MCF 10A (cell line): ENCODE data around the gene GRID1. TPM values are rescaled to one million over a fixed set of nuclear protein-coding genes. Genes with fewer than 3 reads are reported as not detected.

ENCODE experiments used
- BruUV-seq: library from RNA; stranded (reverse); fragments of 400-500 nt; replicated peaks from 2 replicates; lab custom pipeline; 2021; lab: Mats Ljungman, UMichigan
- CTCF ChIA-PET: fragments of 300-600 bp; sonication (Branson Sonifier 250); formaldehyde crosslinking; extraction: SDS; loops from one replicate; lab custom pipeline; 2021; ENCODE audit warnings: antibody characterized with exemption, inconsistent platforms; lab: Yijun Ruan, JAX
- POLR2A ChIA-PET: fragments of 300-600, 350-650 bp; sonication (Branson Sonifier 250); formaldehyde crosslinking; extraction: SDS; loops from one replicate; lab custom pipeline; 2020; ENCODE audit warnings: antibody characterized with exemption, inconsistent platforms; lab: Yijun Ruan, JAX
- DNase-seq: peaks from one replicate; pipeline ENCODE4 v3.0.0-alpha.2; 2018; ENCODE audit not compliant: unreplicated experiment
- H3K27ac Mint-ChIP-seq: one replicate; pipeline ENCODE4 v1.8.0; 2022; ENCODE audit warnings: mild to moderate bottlenecking, low read depth, mixed read lengths; ENCODE audit not compliant: unreplicated experiment
- H3K27me3 Mint-ChIP-seq: one replicate; pipeline ENCODE4 v1.8.0; 2022; ENCODE audit warnings: mixed read lengths; ENCODE audit not compliant: insufficient read depth, unreplicated experiment
- H3K36me3 Mint-ChIP-seq: one replicate; pipeline ENCODE4 v1.8.0; 2022; ENCODE audit warnings: mild to moderate bottlenecking, moderate library complexity, mixed read lengths; ENCODE audit not compliant: insufficient read depth, unreplicated experiment
- H3K4me1 Mint-ChIP-seq: one replicate; pipeline ENCODE4 v1.8.0; 2022; ENCODE audit warnings: mixed read lengths; ENCODE audit not compliant: insufficient read depth, unreplicated experiment
- H3K4me3 Mint-ChIP-seq: one replicate; pipeline ENCODE4 v1.8.0; 2022; ENCODE audit warnings: mild to moderate bottlenecking, moderate library complexity, mixed read lengths; ENCODE audit not compliant: unreplicated experiment
- H3K9me3 Mint-ChIP-seq: one replicate; pipeline ENCODE4 v1.8.0; 2022; ENCODE audit warnings: mixed read lengths; ENCODE audit not compliant: unreplicated experiment
- intact Hi-C: fragments of 100-400 bp; cut with micrococcal nuclease; formaldehyde crosslinking; loops from 2 replicates; pipeline ENCODE4 v1.14.1; 2022
- total RNA-seq: library from RNA; stranded (reverse); gene quantifications from 2 replicates; pipeline ENCODE4 v1.2.3, GENCODE V29; 2022
- TF ChIP-seq, protein P1 (sequence below): fragments of 200-600 bp; IDR thresholded peaks from one replicate; pipeline ENCODE4 v1.8.0; 2022; ENCODE audit warnings: antibody characterized with exemption, mild to moderate bottlenecking; ENCODE audit not compliant: unreplicated experiment

Gene GRID1
- total RNA-seq, 1 experiment from 2014 or later = not detected

DNA sequence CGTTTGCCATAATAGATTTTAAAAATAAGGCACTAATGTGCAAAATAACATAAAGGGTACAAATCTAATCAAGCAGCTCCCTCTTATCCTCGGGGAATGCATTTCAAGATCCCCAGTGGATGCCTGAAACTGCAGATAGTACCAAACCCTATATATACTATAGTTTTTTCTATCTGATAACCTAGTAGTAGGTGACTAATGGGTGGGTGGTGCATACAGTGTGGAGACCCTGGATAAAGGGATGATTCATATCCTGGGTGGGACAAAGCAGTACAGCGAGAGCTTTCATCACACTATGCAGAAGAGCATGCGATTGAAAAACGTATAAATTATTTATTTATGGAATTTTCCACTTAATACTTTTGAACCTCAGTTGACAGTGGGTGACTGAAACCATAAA, 464.5 kb downstream of the GRID1 start:
- intact Hi-C loops = no loop called here
- DNase-seq = peak; percentile 53
- no TSS peak for BruUV-seq
- Mint-ChIP-seq H3K4me1 (no peaks in the 10 kb centered on the region), H3K27me3 (no peaks in the 10 kb centered on the region), H3K36me3 (no peaks in the 10 kb centered on the region), H3K27ac (no peak overlapping the region), H3K9me3 (peaks cover 7% of the 10 kb centered on the region), H3K4me3 (no peak overlapping the region)
- TF ChIP-seq, protein P1, sequence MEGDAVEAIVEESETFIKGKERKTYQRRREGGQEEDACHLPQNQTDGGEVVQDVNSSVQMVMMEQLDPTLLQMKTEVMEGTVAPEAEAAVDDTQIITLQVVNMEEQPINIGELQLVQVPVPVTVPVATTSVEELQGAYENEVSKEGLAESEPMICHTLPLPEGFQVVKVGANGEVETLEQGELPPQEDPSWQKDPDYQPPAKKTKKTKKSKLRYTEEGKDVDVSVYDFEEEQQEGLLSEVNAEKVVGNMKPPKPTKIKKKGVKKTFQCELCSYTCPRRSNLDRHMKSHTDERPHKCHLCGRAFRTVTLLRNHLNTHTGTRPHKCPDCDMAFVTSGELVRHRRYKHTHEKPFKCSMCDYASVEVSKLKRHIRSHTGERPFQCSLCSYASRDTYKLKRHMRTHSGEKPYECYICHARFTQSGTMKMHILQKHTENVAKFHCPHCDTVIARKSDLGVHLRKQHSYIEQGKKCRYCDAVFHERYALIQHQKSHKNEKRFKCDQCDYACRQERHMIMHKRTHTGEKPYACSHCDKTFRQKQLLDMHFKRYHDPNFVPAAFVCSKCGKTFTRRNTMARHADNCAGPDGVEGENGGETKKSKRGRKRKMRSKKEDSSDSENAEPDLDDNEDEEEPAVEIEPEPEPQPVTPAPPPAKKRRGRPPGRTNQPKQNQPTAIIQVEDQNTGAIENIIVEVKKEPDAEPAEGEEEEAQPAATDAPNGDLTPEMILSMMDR = no peak
- CTCF ChIA-PET = no interaction called here
- POLR2A ChIA-PET = no interaction called here

DNA sequence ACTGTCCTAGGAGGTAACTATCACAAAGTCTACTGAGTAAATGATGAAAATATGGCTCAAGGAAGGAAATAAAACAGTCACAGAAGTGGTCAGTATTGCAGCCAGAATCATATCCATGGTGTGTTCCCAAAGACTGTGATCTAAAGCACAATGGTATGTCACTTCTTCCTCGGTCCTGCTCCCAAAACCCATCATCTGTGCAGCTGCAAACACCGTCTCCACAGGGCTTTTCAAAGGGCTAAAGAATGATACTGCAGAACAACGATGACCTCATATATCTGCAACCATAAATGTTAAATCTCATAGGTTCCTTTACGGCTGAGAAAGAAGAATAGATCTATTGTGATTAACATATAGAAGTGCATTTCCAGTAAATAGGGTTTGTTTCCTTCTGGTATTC, 465.0 kb downstream of the GRID1 start:
- ChIA-PET CTCF (no interaction called here), POLR2A (no interaction called here)
- Mint-ChIP-seq H3K4me3 (no peak overlapping the region), H3K27me3 (no peaks in the 10 kb centered on the region), H3K9me3 (peaks cover 7% of the 10 kb centered on the region), H3K27ac (no peak overlapping the region), H3K36me3 (no peaks in the 10 kb centered on the region), H3K4me1 (no peaks in the 10 kb centered on the region)
- BruUV-seq = no TSS peak
- TF ChIP-seq, protein P1 = no peak
- intact Hi-C loops = no loop called here
- no peak for DNase-seq

DNA sequence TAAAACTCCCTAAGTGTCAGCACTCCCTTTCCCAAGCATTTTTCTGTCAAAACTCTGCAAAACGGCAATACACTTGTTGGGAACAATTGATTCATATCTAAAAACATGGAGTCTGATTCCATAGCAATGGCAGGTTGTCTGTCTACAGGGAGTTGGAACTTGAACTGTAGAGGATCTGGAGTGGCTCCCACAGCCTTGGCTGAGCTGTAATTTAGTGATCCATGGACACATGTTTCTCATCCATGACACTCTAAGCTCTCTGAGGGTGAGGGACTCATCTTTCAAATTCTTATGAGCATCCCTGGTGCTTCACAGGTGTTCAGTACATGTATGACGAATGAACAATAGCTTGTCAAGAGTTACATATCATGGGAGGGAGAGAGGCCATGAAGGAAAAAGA, 466.1 kb downstream of the GRID1 start:
- no peak overlapping the region for H3K4me3 Mint-ChIP-seq
- H3K27ac Mint-ChIP-seq = no peak overlapping the region
- ChIA-PET POLR2A (interaction anchor here (0.9 kb wide), 1 partner anchor 37 kb away, joined by 3 read pairs; no protein-coding TSS in a partner anchor), CTCF (interaction anchor here (0.7 kb wide), 1 partner anchor 376 kb away, joined by 6 read pairs; no protein-coding TSS in a partner anchor)
- intact Hi-C loops = no loop called here
- DNase-seq = no peak
- no peaks in the 10 kb centered on the region for H3K27me3 Mint-ChIP-seq
- H3K36me3 Mint-ChIP-seq = no peaks in the 10 kb centered on the region
- TF ChIP-seq, protein P1 = no peak
- peaks cover 7% of the 10 kb centered on the region for H3K9me3 Mint-ChIP-seq
- no peaks in the 10 kb centered on the region for H3K4me1 Mint-ChIP-seq
- BruUV-seq = no TSS peak

DNA sequence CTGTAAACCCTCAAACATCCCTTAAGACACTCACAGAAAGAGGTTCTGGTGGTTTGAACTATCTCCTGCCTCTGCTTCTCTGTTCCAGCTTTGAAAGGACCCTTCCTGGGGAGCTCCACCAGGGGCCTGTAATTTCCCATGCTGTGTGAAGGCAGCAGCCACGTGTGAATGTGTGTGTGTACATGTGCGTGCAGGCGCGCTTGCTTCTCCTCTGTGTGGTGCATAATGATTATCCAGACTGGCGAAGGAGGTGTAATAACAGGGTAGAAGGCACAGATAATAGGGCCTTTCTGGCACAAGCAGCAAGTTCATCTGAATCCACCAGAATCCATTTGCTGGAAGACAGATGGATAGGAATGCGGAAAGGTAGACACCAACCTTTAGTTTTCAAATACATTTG, 466.5 kb downstream of the GRID1 start:
- no peak overlapping the region for H3K27ac Mint-ChIP-seq

More for the DNA sequence above, 466.5 kb downstream of the GRID1 start:
- no peaks in the 10 kb centered on the region for H3K4me1 Mint-ChIP-seq
- H3K4me3 Mint-ChIP-seq = no peak overlapping the region
- no peaks in the 10 kb centered on the region for H3K27me3 Mint-ChIP-seq
- intact Hi-C loops = no loop called here
- ChIA-PET POLR2A (interaction anchor here (0.9 kb wide), 1 partner anchor 38 kb away, joined by 3 read pairs; no protein-coding TSS in a partner anchor), CTCF (interaction anchor here (0.7 kb wide), 1 partner anchor 377 kb away, joined by 6 read pairs; no protein-coding TSS in a partner anchor)
- no peak for DNase-seq
- BruUV-seq = no TSS peak
- no peaks in the 10 kb centered on the region for H3K36me3 Mint-ChIP-seq
- H3K9me3 Mint-ChIP-seq = peaks cover 12% of the 10 kb centered on the region
- TF ChIP-seq, protein P1 = no peak
